ENCODE measurements around the gene TYW1. TPM values are rescaled to one million over a fixed set of nuclear protein-coding genes. Genes with fewer than 3 reads are reported as not detected.
"Not testable (repeated sequence)": the region's sequence is repeated elsewhere in the genome, so short reads cannot be mapped to it uniquely, and the experiment has no call there.

TYW1 gene
- total and polyA plus RNA-seq, 4 donors = 14.8 to 26.7 (median 18.3) TPM

DNA sequence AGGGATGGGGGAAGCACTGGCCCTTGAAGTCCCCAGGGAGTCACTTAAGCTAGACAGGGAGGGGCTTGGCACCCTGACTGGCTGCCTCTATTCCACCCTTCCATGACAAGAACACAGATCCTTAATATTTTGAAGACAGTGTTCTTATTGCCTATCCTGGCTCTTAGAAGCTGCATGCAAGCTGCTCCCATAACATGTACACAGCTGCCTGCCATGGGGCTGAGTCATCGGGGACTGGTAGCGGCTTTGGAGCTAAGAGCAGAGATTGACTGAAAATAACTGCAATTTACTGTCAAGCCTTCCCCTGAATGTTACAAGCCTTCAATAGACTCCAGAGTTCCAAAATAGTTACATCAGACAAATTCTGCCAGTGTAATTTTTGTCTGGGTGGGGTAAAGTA lies 226.9 kb downstream of the TYW1 start:
- H3K27ac ChIP-seq (ENCODE audit: low read depth, low read length); H3K27me3 ChIP-seq (ENCODE audit: control insufficient read depth, insufficient read depth, low read length); H3K9me3 ChIP-seq (ENCODE audit: control insufficient read depth, insufficient read depth, low read length); H3K4me1 ChIP-seq (ENCODE audit: control insufficient read depth, insufficient read depth, low read length); H3K36me3 ChIP-seq (ENCODE audit: control insufficient read depth, insufficient read depth, low read length); DNase-seq (ENCODE audit: low read depth in 4 of 6, low spot score in 6 of 6); H3K4me3 ChIP-seq (ENCODE audit: low read depth, low read length): not testable (repeated sequence)
- WGBS (ENCODE audit: insufficient coverage) = 100% methylated on average over 1 of the region's 2 CpGs

GRCh38 chr7:67226340-67226907 lies 229.8 kb downstream of the TYW1 start:
- H3K4me3 ChIP-seq (ENCODE audit: low read depth, low read length); H3K27ac ChIP-seq (ENCODE audit: low read depth, low read length); H3K36me3 ChIP-seq (ENCODE audit: control insufficient read depth, insufficient read depth, low read length); H3K27me3 ChIP-seq (ENCODE audit: control insufficient read depth, insufficient read depth, low read length); DNase-seq (ENCODE audit: low read depth in 4 of 6, low spot score in 6 of 6); H3K4me1 ChIP-seq (ENCODE audit: control insufficient read depth, insufficient read depth, low read length); H3K9me3 ChIP-seq (ENCODE audit: control insufficient read depth, insufficient read depth, low read length): not testable (repeated sequence)
- no CpG with 5 or more reads among the region's 5 CpGs for WGBS (ENCODE audit: insufficient coverage)

GRCh38 chr7:67226967-67227366 lies 230.3 kb downstream of the TYW1 start:
- not testable (repeated sequence) for H3K9me3 ChIP-seq (ENCODE audit: control insufficient read depth, insufficient read depth, low read length); H3K4me1 ChIP-seq (ENCODE audit: control insufficient read depth, insufficient read depth, low read length); H3K36me3 ChIP-seq (ENCODE audit: control insufficient read depth, insufficient read depth, low read length); H3K4me3 ChIP-seq (ENCODE audit: low read depth, low read length); H3K27ac ChIP-seq (ENCODE audit: low read depth, low read length); DNase-seq (ENCODE audit: low read depth in 4 of 6, low spot score in 6 of 6); H3K27me3 ChIP-seq (ENCODE audit: control insufficient read depth, insufficient read depth, low read length)
- WGBS (ENCODE audit: insufficient coverage) = 80% methylated on average over 3 of the region's 6 CpGs

- not testable (repeated sequence) for H3K4me3 ChIP-seq (ENCODE audit: low read depth, low read length); H3K9me3 ChIP-seq (ENCODE audit: control insufficient read depth, insufficient read depth, low read length); DNase-seq (ENCODE audit: low read depth in 4 of 6, low spot score in 6 of 6); H3K4me1 ChIP-seq (ENCODE audit: control insufficient read depth, insufficient read depth, low read length); H3K27me3 ChIP-seq (ENCODE audit: control insufficient read depth, insufficient read depth, low read length); H3K36me3 ChIP-seq (ENCODE audit: control insufficient read depth, insufficient read depth, low read length); H3K27ac ChIP-seq (ENCODE audit: low read depth, low read length)
- WGBS (ENCODE audit: insufficient coverage) = 88% methylated on average over 2 of the region's 9 CpGs
Measured at GRCh38 chr7:67229018-67229417, 232.4 kb downstream of the TYW1 start.

DNA sequence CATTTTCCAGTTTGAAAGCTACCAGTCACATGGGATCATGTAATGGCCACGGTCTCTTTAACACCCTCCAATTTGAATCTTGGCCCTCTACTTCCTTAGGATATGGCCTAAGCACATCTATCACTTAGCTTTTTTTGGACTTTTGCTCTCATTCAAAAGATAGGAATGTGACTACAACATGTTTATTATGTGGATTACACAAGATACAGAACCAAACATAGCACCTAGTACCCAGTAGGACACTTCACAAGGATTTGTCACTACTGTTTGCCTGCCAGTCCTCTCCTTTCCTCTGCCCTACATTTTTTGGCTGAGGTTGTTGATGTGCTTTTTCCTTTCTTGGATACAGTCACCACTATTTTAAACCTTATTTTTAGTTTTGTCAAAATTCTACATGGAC lies 233.4 kb downstream of the TYW1 start:
- H3K27ac ChIP-seq (ENCODE audit: low read depth, low read length); DNase-seq (ENCODE audit: low read depth in 4 of 6, low spot score in 6 of 6): not testable (repeated sequence)
- no CpG with 5 or more reads among the region's 1 CpG for WGBS (ENCODE audit: insufficient coverage)

DNA sequence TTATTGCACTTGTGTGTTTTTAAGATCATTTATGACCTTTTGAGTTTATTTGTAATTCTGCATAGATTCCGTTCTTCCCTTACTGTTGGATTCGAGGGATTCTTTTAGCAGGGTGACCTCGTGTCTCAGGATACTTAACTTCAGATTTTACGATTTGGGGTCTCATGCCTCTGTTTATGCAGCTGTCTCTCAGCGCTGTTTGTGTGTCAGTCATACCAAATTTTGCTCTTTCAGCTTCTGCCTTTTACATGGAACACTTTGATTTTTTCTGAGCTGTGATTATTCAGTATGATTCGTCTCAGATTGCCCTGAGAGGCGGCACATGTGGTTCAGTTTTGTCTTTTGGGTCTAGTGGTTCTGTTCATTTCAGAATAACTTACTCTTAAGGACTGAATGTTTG lies 236.9 kb downstream of the TYW1 start:
- not testable (repeated sequence) for H3K27ac ChIP-seq (ENCODE audit: low read depth, low read length); DNase-seq (ENCODE audit: low read depth in 4 of 6, low spot score in 6 of 6); H3K36me3 ChIP-seq (ENCODE audit: control insufficient read depth, insufficient read depth, low read length); H3K4me3 ChIP-seq (ENCODE audit: low read depth, low read length); H3K9me3 ChIP-seq (ENCODE audit: control insufficient read depth, insufficient read depth, low read length); H3K4me1 ChIP-seq (ENCODE audit: control insufficient read depth, insufficient read depth, low read length); H3K27me3 ChIP-seq (ENCODE audit: control insufficient read depth, insufficient read depth, low read length)
- 80% methylated on average over 2 of the region's 7 CpGs for WGBS (ENCODE audit: insufficient coverage)

More for the DNA sequence above, 233.4 kb downstream of the TYW1 start:
- not testable (repeated sequence) for H3K36me3 ChIP-seq (ENCODE audit: control insufficient read depth, insufficient read depth, low read length); H3K9me3 ChIP-seq (ENCODE audit: control insufficient read depth, insufficient read depth, low read length); H3K4me3 ChIP-seq (ENCODE audit: low read depth, low read length); H3K27me3 ChIP-seq (ENCODE audit: control insufficient read depth, insufficient read depth, low read length); H3K4me1 ChIP-seq (ENCODE audit: control insufficient read depth, insufficient read depth, low read length)

DNA sequence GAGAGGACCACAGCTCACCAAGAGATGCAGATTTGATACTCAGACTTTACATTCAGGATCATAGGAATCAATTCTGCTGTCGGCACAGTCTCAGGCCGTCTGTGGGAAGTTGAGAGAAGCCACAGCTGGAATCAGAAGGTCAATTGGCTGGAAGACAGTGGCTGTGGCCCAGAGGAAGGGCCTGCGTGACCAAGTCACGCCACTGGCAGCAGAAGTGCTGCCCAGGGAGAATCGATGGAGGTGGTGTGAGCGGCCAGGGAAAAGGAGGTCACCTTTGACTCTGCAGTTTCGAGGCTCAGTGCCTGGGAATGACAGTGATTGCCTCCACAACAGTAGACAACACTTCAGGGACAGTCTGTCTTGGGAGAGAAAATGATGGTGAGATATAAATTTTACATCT lies 239.6 kb downstream of the TYW1 start:
- H3K27me3 ChIP-seq (ENCODE audit: control insufficient read depth, insufficient read depth, low read length); DNase-seq (ENCODE audit: low read depth in 4 of 6, low spot score in 6 of 6): not testable (repeated sequence)
- 91% methylated on average over 6 of the region's 7 CpGs for WGBS (ENCODE audit: insufficient coverage)

GRCh38 chr7:67242871-67243270 lies 246.2 kb downstream of the TYW1 start:
- not testable (repeated sequence) for DNase-seq (ENCODE audit: low read depth in 4 of 6, low spot score in 6 of 6); H3K27ac ChIP-seq (ENCODE audit: low read depth, low read length); H3K27me3 ChIP-seq (ENCODE audit: control insufficient read depth, insufficient read depth, low read length); H3K4me1 ChIP-seq (ENCODE audit: control insufficient read depth, insufficient read depth, low read length); H3K36me3 ChIP-seq (ENCODE audit: control insufficient read depth, insufficient read depth, low read length); H3K9me3 ChIP-seq (ENCODE audit: control insufficient read depth, insufficient read depth, low read length); H3K4me3 ChIP-seq (ENCODE audit: low read depth, low read length)
- WGBS (ENCODE audit: insufficient coverage) = 100% methylated on average over 1 of the region's 1 CpG

More for the DNA sequence above, 239.6 kb downstream of the TYW1 start:
- H3K4me3 ChIP-seq (ENCODE audit: low read depth, low read length); H3K36me3 ChIP-seq (ENCODE audit: control insufficient read depth, insufficient read depth, low read length); H3K27ac ChIP-seq (ENCODE audit: low read depth, low read length); H3K4me1 ChIP-seq (ENCODE audit: control insufficient read depth, insufficient read depth, low read length); H3K9me3 ChIP-seq (ENCODE audit: control insufficient read depth, insufficient read depth, low read length): not testable (repeated sequence)

DNA sequence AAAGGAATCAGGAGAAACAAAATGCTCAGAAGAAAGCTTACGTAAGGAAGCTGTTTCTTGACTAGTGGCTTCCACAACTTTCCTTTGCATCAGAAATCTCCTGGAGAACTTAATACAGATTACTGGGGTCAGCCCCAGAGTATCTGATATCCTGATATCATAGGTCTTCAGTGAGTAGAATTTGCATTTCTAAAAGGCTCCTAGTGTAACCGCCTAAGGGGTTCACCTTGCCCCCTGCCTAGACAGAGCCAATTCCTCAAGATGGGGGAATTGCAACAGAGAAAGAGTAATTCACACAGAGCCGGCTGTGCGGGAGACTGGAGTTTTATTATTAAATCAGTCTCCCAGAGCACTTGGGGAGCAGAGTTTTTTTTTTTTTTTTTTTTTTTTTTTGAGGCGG lies 251.7 kb downstream of the TYW1 start:
- not testable (repeated sequence) for H3K27me3 ChIP-seq (ENCODE audit: control insufficient read depth, insufficient read depth, low read length); H3K4me3 ChIP-seq (ENCODE audit: low read depth, low read length); H3K36me3 ChIP-seq (ENCODE audit: control insufficient read depth, insufficient read depth, low read length); H3K9me3 ChIP-seq (ENCODE audit: control insufficient read depth, insufficient read depth, low read length); H3K27ac ChIP-seq (ENCODE audit: low read depth, low read length); H3K4me1 ChIP-seq (ENCODE audit: control insufficient read depth, insufficient read depth, low read length); DNase-seq (ENCODE audit: low read depth in 4 of 6, low spot score in 6 of 6)
- no CpG with 5 or more reads among the region's 5 CpGs for WGBS (ENCODE audit: insufficient coverage)

- no peaks in the 10 kb centered on the region for H3K36me3 ChIP-seq (ENCODE audit: control insufficient read depth, insufficient read depth, low read length)
Measured at GRCh38 chr7:67251986-67252558, 255.4 kb downstream of the TYW1 start.

More at GRCh38 chr7:67251986-67252558, 255.4 kb downstream of the TYW1 start:
- Histone ChIP-seq H3K4me3 (ENCODE audit: low read depth, low read length) (no peak overlapping the region), H3K9me3 (ENCODE audit: control insufficient read depth, insufficient read depth, low read length) (no peaks in the 10 kb centered on the region), H3K4me1 (ENCODE audit: control insufficient read depth, insufficient read depth, low read length) (no peaks in the 10 kb centered on the region), H3K27ac (ENCODE audit: low read depth, low read length) (no peak overlapping the region), H3K27me3 (ENCODE audit: control insufficient read depth, insufficient read depth, low read length) (no peaks in the 10 kb centered on the region)
- no peak for DNase-seq (ENCODE audit: low read depth in 4 of 6, low spot score in 6 of 6)
- no CpG with 5 or more reads among the region's 1 CpG for WGBS (ENCODE audit: insufficient coverage)
